ENCODE results near the gene HES1.

The HES1 gene

DNA sequence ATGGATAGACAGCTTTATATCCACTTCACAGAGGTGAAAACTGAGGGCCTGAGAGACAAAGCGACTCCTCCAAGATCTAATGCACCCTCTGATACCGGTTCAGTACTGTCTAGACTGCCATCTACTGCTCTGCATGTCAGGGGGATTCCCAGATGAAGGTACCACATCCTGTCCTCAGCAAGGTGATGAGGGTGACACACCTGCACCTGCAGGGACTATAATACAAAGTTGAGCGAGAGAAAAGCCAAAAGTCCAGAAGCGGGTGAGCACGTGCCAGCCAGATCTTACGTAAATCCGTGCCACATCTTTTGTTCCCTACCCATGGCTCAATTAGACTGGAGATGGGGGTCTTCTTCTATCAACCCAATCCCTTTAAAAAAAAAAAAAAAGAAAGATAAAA, 32.4 kb upstream of the HES1 start:
- no peak for DNase-seq

DNA sequence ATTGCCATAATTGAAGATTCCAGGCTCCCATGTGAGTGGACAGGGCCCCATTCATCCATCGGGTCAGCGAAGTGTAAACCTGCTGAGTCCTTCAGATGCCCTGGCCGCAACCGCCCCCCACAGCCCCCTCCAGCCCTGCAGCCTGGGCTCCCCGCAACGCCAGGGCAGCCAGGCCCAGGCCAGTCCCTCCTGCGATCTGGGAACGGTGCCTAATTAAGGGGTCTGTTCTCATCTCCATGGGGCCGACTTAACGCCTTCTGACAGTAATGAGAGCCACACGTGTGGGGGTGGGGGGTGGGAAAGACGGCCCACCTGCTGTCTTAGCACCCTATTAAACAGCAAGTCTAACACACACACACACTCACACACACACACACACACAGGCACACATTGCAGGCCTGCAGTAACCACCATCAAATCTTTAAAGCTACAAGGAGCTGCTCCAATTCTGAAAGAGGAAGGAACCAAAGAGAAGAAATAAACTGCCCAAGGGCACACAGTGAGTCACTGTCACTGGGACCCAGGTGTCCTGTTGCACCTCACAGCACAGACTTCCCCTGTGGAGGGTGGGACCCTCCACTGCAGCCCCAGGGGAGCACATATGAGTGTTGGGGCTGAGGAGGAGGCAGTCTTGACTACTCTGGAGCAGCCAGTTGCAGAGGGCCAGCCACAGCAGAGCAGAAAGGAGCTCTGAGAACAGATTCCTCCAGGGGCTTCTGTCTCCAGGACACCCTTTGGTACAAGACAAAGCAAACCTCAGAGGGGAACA, 31.8 kb upstream of the HES1 start:
- no peak for DNase-seq

DNA sequence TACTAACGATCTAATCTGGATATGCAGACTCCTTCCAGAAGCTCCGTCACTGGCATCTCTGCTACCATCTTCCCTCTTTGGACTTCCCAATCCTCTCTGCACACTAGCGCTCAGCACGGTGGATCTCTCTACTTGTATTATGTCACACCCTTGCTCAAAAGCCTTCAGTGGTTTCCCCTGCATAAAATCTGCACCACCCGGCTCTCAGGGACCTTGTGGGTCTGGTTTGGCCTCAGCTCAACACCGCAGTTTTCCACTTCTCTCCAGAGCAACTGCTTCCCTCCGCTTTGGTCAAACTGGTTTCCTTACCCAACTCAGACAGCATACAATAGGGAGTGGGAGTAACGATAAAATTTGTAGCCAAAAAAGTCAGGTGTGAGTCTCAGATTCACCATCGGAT, 30.7 kb upstream of the HES1 start:
- DNase-seq: no peak

DNA sequence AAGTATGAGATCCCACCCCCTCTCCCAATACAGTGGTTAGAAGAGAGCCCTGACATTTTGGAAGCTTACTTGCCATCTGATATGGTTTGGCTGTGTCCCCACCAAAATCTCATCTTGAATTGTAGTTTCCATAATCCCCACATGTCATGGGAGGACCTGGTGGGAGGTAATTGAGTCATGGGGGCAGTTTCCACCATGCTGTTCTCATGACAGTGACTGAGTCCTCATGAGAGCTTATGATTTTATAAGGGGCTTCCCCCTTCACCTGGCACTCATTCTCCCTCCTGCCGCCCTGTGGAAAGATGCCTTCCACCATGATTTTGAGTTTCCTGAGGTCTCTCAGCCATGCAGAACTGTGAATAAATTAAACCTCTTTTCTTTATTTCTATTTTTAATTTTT, 28.8 kb upstream of the HES1 start:
- no peak for DNase-seq

DNA sequence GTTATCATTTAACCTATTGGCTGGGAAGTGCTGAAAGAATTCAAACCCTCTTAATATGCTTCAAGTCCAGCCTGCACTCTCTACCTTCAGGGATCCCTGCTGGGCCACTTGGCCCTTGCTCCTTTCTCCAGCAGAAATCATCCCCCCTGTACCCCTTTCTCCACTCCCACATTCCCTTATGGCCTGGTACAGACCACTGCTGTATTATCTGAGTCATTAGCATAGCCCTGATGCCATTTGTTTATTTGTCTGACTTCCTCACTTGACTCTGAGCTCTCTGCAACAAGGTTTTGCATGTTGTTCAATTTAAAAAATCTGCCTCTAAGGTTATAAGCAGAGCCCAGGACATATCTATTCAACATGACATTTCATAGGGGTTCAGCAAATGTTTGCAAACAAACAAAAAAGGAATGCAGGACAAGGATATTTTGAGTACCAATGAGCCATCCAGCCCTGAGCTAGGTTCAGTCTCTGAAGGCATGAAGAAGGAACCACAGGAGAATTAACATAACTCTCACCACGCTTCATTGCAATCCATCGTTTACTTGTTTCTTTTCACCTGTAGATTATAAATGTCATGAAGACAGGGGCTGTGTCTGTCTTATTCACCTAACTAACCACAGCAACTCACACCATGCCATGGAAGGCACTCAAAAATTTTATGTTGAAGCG, 26.6 kb upstream of the HES1 start:
- no peak for DNase-seq

- no peak for DNase-seq
Measured at GRCh38 chr3:194110483-194110882, 25.5 kb upstream of the HES1 start.

- DNase-seq: no peak
Measured at GRCh38 chr3:194111336-194111735, 24.6 kb upstream of the HES1 start.

GRCh38 chr3:194112120-194113106, 23.5 kb upstream of the HES1 start:
- no peak for DNase-seq

- DNase-seq: no peak
Measured at GRCh38 chr3:194114123-194114522, 21.8 kb upstream of the HES1 start.

DNA sequence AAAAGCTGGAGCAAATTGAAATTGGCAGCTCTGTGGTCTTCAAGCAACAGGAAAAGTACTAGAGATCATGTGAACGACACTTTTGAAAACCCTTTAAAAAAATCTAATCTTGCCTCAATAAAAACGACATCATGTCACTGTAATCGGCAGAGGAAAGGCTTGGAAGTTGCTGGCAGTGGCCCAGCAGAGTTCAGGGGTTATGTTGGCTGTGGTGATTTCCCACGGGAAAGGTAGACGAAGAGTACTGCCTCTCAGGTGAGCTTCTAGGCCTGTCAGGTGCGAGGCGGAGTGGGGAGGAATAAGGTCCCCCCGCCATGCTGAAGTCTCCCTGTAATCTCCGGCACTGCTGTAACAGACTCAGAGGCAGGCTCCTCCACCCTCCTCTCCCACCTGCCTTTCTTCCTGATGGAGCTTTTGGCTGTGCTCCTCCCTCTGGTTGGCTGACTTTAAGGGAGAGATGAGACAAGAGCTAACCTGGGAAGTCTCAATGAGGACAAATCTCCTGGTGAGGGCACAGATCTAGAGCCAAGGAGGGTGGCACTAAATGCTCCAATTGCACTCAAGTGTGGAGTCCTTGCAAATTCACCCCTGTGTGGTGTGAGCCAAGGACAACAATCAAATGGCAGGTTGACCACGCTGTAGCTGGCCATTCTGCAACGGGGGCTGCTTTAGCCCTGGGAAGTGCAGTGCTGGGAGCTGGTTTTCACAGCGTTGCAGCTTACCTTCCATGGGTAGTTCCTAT, 18.7 kb upstream of the HES1 start:
- no peak for DNase-seq

DNA sequence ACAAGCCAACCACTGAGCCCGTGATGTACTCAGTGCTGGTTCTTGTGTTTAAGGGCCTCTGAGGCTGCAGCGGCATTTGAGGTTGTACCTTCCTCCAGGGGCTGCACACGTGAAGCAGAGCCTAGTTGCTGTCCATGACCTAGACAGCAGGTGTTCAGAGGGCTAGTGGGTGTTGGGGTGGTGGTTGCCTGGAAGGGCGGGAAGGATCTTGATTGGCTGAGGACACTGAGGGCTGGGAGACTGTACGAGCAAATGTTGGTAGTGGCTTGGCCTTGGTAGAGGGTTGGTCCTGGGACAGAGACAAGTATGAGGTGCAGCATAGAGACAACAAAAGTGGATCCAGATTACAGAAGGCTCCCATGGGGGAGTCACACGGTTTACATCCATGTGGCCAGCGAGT, 17.0 kb upstream of the HES1 start:
- no peak for DNase-seq

- no peak for DNase-seq
Measured at GRCh38 chr3:194119831-194120590, 15.9 kb upstream of the HES1 start.

DNA sequence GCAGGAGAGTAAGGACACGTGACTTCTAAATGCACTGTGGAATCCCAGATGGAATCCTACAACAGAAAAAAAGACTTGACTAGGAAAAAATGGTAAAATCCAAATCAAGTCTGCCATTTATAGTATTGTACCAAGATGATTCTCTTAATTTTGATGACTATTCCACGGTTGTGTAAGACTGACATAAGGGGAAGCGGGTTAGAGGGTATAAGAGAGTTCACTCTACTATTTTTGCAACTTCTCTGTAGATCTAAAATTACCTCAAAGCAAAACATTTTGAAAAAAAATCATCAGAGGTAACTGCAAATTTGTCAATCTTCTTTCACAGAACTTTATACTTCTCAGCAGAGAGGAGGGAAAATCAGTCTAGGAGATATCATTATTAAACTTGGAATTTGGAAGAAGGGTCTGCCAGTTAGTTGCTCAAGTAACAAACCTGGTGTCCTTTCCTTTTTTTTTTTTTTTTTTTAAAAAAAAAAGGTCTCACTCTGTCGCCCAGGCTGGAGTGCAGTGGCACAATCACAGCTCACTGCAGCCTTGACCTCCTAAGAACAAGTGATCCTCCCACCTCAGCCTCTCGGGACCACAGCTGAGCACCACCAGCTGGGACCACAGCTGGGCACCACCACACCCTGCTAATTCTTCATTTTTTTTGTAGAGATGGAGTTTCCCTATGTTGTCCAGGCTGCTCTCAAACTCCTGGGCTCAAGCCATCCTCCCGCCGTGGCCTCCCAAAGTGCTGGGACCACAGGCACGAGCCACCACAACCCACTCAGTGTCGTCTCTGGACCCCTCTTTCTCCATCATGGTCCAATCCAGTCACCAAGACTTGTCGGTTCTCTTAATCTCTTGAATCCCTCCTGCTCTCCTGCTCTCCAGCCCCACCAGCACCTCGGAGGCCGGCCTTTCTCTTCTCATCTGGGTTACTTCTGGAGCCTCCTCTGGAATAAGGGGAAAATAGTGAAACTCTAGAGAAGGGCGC, 14.9 kb upstream of the HES1 start:
- DNase-seq: no peak

DNA sequence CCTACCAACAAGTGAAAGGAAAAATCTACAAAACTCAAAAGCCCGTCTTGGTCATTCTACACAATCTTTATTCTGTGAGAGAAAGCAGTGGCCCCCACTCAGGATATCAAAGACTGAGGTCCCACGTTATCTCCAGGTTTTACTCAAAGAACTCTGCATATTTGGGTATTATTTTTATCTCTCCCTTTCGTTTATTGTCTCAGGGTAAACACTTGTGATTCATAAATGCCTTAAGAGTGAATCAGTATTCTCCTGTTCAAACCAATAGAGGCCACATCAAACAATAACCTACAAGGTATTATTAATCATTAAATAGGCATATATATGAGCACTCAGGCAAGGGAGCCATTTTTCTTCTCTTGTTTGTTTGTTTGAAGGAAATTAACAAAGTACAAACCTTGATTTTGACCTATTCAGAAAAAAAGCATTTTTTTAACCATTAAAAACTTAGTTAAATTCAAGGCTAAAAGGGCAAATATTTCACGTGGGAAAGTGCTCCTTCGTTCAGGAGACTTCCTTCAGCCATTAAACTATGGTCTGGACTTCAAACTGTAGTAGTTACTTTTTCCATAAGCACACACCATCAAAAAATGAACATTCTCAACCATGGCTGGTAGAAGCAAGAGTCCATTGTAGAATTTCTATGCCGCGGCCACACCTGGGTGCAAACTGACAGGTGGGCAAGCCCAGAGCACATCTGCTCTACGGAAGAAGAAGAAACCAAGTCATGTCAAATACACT, 13.9 kb upstream of the HES1 start:
- peak; percentile 32 for DNase-seq

- DNase-seq: no peak
Measured at GRCh38 chr3:194123726-194124125, 12.2 kb upstream of the HES1 start.

GRCh38 chr3:194124193-194124592, 11.8 kb upstream of the HES1 start:
- no peak for DNase-seq

- no peak for DNase-seq
Measured at GRCh38 chr3:194125442-194125841, 10.5 kb upstream of the HES1 start.

DNA sequence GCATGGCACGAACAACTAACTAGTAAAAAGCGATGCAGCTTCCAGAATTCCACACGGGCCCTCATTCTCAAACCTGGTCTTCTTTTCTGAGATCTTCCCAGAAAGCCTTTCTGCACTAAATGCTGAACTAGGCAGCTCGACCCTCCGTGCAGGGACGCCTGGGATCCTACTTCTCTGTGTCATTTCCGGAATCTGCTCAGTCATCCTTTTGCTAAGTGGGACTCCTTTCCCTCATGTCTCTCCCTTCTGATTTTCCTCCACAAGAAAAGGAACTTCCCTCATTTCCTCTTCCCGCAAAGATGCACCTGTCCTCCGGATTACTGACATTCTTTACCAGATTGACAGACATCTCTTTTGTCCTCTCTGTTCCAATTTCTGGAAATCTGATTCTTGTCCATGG, 9.2 kb upstream of the HES1 start:
- no peak for DNase-seq

DNA sequence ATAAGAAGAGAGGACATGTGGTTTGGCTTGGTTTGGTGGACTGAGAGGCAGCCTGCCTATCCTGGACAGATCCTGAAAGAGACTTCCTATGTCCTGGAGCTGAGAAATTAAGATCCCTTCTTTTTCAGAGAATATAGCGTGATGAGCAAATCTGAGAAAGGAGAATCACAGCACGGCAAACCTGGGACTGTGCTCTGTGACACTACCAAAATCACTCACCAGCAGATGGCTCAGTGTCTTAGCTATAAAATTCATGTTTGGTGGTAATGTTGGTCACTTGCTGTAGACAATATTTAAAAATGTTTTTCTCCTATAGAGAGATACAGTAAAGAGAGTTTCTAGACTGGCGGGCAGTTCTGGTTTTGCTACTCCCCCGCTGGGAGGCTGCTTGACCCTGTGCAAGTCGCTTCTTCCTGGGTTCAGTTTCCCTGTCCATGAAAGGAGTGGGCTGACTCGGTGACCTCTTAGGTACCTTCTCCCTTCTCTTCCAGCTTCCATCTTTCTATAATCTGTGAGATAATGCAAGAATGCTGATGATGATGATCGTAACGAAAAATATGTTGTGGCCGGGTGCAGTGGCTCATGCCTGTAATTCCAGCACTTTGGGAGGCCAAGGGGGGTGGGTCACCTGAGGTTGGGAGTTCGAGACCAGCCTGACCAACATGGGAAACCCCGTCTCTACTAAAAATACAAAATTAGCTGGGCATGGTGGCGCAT, 7.6 kb upstream of the HES1 start:
- peak; percentile 19 for DNase-seq
